ENCODE data around the gene GSC2.

The GSC2 gene

DNA sequence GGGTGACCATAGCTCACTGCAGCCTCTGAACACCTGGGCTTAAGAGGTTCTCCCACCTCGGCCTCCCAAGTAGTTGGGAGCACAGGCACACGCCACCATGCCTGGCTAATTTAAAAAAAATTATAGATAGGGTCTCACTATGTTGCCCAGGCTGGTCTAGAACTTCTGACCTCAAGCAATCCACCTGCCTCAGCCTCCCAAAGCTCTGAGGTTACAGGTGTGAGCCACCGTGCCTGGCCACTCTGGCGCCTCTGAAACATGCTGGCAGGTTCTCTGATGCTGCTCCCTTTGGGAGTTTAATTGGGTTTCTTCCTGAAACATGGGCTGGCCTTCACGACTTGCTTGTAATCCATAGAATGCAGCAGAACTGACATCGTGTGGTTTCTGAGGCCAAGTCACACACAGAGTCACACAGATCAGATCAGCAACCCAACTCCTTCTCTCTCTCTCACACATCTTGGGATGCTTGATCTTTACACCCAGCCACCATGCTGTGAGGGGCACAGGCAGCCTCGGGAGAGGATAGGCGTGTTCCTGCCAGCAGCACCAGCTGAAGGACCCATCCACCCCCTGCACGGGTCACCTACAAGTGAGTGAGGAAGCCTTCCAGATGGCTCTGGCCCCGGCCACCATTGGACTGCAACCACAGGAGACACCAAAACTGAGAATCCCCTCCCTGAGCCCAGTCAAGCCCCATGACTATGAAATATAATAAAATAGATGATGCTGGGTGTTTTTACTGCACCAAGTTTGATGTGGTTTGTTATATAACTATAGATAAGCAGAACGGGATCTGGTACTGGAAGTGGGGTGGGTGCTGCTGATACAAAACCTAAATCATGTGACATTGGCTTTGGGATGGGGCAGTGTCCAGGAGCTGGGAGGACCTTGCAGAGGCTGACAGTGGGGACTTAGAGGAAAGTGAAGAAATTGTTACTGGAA, 3.1 kb upstream of the GSC2 start:
- no peak for DNase-seq

DNA sequence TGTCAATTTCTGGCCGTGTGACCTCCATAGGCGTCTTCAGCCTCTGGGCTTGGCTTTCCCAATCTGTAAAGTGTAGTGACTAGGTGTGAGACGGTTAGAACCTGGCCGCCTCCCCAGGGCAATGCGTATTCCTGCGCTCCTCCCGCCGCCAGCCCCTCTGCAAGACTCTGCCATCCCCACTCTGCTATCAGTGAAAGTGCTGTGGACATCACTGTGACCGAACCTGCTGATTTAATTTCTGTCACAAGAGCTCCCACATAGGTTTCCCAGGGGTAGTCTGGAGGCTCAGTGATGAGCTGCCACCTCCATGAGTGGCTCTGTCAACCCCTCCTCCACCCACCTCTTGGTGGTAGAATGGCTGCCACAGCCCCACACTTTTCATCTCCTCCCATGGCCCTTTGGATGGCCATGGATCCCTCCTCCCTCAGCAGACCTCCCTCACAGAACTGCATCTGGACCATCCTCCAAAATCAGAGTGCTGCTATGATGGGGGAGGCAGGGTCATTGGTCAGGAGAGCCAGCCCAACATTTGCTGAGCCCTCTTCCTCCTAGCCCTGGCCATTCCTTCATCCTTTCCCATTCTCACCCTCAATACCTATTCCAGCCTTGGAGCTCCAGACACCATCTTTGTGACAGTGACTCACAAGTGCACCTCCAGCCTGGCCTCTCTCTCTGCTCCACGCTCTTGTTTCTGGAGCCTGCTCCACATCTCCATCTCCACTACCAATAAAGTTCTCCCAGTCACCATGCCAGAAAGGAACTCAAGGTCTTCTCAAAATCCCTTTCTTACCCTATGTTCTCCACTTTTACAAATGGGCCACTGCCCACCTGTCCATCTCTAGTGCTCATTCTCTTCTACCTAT, 1.5 kb upstream of the GSC2 start:
- no peak for DNase-seq

DNA sequence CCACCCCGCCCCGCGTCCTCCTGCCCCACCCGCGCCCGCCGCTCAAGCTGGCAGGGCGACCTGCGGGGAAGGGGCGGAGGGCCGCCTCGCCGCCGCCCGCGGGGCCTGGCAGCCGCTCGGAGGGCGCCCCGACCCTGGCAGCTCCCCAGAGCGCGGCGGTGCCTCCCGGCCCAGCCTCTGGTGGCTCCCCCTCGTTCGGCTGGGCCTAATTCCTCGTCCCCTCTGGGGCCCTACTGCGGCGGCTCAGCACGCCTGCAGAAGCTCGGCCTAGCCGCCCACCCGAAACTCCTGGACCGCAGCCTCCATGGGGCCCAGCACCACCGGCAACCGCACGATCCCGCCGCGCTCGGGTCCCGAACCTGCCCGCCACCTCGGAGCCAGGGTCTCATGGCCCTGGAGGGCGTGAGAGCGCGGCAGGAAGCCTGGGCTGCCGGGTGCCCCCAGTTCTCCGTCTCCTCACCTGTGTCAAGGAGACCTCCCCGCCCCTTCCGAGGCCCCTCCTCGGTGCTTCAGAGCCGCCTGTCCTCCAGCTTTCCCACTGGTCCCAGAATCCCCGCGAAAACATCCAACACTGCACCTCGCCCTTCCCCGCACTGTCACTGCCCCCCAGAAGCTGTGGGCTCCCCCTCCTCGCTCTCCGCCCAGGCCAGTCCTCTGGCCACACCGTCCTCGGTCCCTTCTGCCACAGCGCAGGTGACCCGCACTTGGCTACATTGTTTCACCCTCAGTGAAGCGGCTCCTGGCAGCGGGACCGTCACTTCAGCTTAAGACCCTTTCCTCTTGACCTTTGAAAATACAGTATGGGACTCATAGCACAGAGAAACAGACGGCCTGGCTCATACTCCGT, 613 bp upstream of the GSC2 start:
- no peak for DNase-seq

DNA sequence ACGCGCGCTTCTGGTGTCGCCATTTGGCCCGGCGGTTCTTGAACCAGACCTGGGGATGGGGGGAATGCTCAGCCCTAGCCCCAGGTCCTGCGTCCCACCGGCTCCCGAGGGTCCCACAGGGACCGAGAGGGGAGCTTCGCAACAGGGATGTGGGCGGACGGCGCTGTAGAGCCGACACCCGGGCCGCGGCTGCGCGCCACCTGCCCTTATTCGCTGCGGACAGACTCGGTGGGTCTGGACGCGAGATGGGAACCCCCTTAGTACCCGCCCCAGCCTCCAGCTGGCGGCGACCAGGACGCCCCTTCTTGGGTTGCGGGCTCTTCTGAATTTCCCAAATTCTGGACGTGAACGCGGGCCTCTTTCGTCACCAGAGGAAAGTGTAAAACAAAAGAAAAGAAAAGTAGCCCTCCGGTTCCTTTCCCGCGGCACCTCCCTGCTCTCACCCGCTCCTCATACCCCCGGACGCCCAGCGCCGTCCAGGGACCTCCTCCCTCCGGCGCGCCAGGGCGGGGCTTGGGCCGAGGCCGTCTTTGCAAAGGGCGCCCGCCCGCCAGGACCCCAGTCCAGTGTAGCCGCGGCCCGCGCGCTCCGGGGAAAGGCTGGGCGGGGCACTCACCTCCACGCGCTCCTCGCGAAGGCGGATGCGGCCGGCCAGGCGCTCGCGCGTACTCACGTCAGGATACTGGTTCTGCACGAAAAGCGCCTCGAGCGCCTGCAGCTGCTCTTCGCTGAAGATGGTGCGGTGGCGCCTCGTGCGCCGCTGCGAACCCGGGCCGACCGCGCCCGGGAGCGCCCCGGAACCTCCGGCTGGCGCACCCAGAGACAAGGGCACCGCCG, 827 bp downstream of the GSC2 start:
- no peak for DNase-seq

- DNase-seq = no peak
Observed at GRCh38 chr22:19148417-19149046, 1.6 kb downstream of the GSC2 start.

- DNase-seq = no peak
Observed at GRCh38 chr22:19147195-19147780, 2.8 kb downstream of the GSC2 start.

DNA sequence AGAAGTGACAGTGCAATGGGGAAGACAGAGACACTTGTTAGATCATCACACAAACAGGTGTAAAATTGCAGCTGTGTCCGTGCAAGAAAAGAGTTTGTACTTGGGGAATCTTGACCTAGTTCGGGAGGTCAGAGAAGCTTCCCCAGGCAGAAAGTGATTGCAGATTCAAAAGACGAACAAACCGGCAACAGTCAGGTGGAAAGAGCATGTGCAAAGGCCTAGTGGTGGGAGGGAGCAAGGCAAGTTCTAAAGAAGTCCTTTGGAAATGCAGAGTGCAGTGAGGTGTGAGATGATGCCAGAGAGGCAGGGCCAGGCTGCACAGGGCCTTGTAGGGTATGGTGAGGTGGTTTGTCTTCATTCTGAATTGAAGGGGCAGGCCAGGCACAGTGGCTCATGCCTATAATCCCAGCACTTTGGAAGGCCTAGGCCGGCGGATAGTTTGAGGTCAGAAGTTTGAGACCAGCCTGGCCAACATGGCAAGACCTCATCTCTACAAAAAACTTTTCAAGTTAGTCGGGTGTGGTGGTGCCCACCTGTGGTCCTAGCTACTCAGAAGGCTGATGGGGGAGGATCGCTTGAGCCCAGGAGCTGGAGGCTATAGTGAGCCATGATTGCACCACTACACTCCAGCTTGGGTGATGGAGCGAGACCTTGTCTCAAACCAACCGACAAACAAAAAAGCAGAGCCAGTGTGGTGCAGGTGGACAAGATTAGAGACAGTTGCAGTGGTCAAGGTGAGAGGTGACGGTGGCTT, 3.7 kb downstream of the GSC2 start:
- DNase-seq = no peak

- no peak for DNase-seq
Observed at GRCh38 chr22:19143967-19144400, 6.1 kb downstream of the GSC2 start.

- no peak for DNase-seq
Observed at GRCh38 chr22:19143212-19143611, 6.9 kb downstream of the GSC2 start.

DNA sequence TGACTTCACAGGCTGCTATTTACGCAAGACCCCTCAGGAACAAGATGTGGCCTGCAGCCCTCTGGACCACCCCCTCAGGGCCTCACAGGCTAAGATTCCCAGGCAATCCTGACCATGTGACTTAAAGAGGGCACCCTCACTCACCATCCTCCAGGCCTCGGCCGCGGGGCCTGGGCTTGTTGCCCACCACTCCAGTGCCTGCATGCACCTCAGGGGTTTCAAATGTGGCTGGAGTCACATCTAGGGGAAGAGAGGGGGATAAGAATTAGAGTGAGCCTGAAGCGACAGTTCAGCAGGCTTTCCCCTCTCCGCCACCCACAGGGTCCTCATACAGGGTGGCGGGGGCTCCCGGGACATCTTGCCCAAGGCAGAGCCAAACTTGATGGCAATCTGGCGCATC, 7.7 kb downstream of the GSC2 start:
- no peak for DNase-seq

DNA sequence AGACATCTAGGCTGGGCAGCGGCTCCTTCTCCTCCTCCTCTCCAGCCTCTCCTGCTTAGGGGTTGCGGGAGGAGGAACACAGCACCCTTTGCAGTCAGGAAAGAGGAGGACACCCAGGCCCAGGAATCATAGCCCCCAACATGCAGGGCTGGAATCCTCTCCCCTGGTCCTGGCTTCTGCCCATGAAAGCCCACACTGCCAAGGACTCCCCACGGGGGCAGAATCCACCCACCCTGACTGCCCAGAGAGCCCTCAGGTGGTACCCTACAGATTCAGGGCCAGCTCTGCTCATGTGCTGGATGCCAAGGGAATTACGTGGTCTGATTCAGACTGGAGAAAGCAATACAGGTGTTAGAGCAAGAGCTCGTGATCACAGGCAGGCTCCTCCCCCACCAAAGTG, 10.1 kb downstream of the GSC2 start:
- no peak for DNase-seq

DNA sequence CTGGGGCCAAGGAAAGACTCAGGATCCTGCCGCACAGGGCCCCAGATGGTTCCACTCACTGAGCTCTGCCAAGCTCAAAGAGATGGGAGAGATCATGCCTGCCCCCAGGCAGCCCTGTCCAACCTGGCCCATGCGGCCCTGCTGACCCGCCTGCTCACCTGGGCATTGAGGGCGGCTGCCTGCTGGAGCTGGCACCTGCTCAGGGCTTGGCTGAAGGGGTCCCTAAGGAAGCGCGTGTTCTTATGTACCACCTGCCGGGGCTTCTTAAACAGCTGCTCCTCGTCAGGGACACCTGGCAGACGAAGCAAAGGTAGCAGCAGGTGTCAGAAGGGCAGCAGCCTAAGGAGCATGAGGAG, 11.1 kb downstream of the GSC2 start:
- no peak for DNase-seq

GRCh38 chr22:19138217-19139000, 11.7 kb downstream of the GSC2 start:
- DNase-seq = no peak

DNA sequence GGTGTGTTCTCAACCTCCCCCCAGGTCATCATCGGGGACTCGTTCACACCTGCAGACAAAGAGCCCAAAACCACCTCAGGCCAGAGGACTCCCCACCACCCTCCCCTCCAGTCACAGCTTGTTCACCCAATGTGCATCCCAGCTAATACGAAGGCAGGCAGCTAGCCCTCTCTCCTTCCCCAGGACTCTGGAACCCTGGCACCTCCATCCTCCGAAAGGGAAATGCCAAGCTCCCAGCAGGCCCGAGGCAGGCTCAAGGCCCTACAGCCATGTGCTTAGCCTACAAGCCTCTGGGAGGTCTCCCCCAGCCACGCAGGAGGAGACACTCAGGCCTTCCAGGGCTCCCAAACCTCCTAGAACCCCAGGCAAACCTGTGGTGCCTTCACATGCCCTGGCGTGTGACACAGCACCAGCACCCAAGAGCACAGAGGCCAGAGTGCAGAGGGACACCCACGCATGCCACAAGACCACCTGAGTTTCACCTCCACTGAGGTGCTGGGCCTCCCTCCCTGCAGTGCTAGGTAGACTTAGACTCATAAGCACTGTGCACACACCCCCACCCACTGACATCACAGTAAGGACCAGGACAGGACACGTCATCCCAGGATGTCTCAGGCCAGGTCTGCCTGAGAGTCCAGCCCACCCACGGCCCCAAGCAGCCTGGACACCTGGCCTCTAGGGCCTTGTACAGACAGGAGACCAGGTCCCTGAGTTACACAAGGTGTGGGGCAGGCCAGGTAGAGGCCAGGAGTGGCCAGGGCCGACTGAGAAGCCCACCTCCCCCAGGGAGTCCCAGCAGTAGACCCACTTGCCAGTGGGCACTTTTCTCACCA, 12.5 kb downstream of the GSC2 start:
- DNase-seq = no peak

DNA sequence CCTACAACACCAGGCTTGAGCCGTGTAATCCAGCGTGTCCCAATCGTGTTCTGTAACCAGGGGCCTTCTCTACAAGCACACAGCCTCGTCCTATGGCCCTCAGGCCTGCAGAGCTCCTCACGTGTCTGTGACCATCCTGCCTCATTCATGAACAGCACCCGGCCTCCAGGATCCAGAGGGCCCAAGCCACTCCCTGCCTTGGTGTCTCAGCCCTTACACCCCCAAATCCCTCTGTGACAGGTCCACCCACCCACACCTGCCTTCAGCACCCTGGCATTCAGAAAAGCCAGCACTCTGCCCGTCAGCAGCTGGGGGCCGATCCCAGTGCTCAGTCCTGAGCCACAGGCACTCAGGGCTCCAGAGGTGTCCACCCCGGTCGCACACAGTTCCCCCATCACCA, 13.2 kb downstream of the GSC2 start:
- DNase-seq = no peak

DNA sequence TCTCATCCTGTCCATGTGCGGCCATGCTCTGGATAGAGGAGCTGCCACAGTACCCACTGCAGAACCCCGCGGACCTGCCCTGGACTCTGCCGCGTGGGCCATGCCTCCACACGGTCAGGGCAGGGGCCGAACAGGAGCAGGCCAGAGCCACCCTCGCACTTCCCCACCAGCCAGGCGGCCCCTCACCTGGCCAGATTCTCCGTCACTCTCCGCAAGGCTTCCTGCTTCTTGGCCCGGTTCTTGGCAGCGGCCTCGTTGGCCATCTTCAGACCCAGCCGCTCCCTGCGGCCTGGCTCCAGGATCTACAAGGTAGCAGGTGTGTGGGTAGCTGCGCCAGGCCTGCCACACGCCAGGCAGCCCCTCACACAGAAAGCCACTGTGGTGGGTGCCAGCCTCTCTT, 15.2 kb downstream of the GSC2 start:
- DNase-seq = no peak

DNA sequence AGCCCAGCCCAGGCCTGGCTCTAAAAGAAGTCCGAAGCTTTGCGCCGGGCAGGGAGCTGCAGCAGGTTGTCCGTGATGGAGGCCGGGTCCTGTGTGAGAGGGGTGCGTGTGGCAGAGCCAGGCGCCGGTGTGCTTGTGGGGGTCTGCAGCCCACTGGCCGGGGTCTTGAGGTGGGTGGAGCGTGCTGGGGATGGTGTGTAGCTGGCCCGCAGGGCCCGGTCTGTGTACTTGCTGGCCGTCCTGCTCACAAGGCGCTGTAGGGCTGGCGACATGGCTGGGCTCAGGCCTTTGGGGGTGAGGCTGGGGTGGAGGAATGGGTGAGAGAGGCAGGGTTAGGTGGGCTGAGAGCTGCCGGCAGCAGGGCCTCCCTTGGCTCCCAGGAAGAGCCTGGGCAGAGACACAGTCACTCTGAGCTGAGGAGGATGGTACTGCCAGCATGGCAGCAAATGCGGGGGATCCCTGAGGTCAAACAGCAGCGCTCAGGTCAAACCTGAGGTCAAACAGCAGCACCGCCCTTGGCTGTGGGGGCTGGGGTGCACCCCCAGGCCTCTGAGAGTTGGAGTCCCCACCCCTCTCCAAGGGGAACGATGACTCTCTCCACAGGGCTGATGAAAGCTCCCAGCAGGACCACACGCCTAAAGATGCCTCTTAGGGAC, 15.8 kb downstream of the GSC2 start:
- DNase-seq = no peak

GRCh38 chr22:19133561-19133960, 16.5 kb downstream of the GSC2 start:
- no peak for DNase-seq

All from femur (tissue), 1 donor.